GM13976 (cell line): ENCODE measurements around the gene ANKRD11.

Experiments
- DNase-seq: peaks from one replicate; pipeline ENCODE4 v3.0.0; 2012; ENCODE audit warnings: low spot score
- in situ Hi-C: fragments of 300-500 bp; cut with MboI; formaldehyde crosslinking; loops from one replicate; pipeline ENCODE4 v1.12.0; 2022; ENCODE audit warnings: low sequenced_read_pairs, mixed read lengths, inconsistent platforms; ENCODE audit not compliant: unreplicated experiment
- TF ChIP-seq, protein P1 (sequence below): IDR thresholded peaks from 2 replicates; pipeline ENCODE4 v1.5.1; 2012; ENCODE audit warnings: borderline replicate concordance, mild to moderate bottlenecking; ENCODE audit not compliant: insufficient read depth; ENCODE audit errors: extremely low read depth, missing control alignments, control extremely low read depth

Gene ANKRD11

DNA sequence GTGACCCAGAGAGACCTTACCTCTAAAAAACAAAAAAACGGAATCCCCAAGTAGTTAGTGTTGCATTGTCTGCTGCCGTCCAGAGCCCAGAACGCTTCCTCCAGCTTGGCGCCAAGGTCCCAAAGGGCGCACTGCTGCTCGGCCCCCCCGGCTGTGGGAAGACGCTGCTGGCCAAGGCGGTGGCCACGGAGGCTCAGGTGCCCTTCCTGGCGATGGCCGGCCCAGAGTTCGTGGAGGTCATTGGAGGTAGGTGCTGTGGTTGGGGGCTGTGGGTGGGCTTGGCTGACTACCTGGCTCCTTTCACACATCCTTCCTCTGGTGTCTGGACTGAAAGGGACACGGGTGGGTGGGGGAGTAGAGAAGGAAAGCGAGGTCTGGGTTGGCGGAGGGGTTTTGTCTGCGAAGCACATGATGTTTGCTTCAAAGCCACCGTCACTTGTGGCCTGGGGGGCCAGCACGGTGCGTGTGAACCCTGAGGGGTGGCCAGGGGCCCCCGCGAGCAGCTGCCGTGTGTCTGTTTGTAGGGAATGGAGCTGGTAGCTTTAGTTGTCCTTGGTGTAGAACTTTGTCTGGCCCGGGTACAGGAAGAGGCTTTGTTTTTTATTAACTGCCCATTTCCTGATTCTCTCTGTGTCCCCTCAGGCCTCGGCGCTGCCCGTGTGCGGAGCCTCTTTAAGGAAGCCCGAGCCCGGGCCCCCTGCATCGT is 41.6 kb upstream of the ANKRD11 start:
- no peak for DNase-seq
- in situ Hi-C loops = no loop called here
- TF ChIP-seq, protein P1, sequence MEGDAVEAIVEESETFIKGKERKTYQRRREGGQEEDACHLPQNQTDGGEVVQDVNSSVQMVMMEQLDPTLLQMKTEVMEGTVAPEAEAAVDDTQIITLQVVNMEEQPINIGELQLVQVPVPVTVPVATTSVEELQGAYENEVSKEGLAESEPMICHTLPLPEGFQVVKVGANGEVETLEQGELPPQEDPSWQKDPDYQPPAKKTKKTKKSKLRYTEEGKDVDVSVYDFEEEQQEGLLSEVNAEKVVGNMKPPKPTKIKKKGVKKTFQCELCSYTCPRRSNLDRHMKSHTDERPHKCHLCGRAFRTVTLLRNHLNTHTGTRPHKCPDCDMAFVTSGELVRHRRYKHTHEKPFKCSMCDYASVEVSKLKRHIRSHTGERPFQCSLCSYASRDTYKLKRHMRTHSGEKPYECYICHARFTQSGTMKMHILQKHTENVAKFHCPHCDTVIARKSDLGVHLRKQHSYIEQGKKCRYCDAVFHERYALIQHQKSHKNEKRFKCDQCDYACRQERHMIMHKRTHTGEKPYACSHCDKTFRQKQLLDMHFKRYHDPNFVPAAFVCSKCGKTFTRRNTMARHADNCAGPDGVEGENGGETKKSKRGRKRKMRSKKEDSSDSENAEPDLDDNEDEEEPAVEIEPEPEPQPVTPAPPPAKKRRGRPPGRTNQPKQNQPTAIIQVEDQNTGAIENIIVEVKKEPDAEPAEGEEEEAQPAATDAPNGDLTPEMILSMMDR = no peak

DNA sequence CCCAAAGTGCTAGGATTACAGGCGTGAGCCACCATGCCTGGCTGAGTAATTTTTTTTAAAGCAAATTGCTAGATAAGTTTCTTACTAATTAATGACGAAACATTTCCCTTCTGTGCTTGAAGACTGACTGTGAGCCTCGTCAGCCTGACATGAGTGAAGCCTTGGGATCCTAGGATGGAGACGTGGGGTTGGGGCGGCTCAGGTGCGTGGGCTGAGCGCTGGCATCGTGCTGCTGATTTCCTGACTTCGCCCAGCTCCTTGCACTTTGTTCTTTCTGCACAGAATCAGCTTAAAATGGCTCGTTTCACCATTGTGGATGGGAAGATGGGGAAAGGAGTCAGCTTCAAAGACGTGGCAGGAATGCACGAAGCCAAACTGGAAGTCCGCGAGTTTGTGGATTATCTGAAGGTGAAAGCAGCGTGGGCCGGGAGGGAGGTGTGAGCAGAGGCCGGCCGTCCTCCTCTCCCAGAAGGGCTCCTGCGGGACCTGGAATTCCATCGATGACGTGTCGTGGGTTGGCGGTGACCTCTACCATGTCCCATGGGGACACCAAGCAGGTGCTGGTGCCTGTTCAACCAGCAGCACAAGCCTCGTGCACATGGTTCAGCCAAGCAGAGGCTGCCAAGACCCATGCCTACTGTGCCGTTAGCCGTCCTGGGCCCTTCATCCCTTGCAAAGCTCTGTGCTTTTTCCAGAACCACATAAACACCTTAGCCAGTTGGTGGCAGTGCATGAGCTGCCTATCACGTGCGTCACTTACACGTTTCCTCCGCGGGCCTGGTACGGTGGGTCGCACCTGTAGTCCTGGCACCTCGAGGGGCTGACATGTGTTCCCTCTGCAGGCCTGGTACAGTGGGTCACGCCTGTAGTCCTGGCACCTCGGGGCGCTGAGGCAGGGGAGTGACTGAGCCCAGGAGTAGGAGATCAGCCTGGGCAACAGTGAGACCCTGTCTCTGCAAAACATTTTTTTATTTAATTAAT is 40.3 kb upstream of the ANKRD11 start:
- no peak for DNase-seq
- in situ Hi-C loops = no loop called here
- TF ChIP-seq, protein P1 = no peak

DNA sequence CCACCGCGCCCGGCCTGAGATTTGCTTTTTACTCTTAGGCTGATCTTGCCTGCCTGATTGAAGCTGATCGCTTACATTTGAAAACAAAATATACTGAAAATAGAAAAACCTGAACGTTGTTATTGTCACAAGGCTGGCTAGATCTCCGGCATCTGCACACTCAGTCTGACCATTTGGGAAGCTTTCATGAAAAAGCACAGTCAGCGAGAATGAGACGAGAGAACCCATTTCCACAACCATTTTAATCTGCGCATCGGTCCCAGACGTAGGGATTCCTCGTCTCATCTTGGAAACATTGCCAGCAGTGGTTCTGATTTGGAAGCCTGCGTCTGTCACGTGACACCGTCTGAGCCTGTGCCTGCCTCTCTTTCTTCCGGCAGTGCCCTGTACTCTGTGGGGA is 38.7 kb upstream of the ANKRD11 start:
- in situ Hi-C loops = no loop called here
- TF ChIP-seq, protein P1 = no peak
- DNase-seq = no peak

DNA sequence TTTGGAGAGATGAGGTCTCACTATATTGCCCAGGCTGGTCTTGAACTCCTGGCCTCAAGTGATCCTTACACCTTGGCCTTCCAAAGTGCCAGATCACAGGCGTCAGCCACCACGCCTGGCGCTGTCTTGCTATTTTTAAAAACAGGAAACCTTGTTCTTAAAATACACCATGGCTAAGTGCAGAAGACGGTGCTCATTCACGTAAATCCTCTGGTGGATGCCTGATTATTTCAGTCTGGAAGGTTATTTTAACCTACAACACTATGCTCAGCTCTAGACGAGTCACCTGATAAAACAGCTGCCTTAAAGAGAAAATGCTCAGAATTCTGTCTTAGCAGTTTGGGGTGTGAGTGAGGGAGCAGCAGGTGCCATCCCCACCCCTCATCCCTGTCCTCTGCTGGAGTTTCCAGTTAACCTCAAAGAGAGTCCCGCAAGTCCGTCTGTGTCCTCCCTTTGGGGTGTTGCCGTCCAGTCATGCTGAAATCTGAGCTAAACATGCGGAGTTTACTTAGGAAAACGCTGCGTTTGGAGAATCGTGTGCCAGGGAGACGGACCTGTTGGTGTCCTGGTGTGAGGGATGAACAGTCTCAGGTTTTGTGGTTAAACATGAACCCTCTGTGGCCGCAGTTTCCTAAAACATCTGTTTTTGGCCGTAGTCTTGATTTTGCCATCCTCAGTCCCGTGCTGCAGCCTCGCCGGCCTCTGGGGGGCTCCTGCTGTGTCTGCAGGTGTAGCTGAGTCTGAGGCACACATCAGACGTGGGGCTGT is 35.0 kb upstream of the ANKRD11 start:
- in situ Hi-C loops = no loop called here
- TF ChIP-seq, protein P1 = no peak
- no peak for DNase-seq

DNA sequence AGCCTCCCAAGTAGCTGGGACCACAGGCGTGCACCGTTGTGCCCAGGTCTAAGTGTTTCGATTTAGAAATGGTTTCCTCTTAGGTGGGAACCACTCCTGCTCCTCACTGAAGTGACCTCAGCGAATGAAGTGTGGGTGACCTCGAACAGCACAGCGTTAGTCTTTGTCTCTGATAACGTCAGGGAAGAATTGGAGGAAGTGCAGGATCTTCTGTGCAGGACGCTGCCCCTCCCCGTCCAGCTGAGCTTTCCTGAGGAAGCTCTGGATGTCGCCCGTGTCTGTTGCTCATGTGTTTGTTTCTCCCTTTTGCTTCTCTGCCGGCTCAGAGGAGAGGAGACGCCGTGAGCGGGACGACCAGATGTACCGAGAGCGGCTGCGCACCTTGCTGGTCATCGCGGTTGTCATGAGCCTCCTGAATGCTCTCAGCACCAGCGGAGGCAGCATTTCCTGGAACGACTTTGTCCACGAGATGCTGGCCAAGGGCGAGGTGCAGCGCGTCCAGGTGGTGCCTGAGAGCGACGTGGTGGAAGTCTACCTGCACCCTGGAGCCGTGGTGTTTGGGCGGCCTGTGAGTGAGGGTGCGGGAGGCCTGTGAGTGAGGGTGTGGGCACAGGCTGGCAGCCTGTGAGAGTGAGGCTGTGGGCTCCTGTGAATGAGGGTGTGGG is 33.5 kb upstream of the ANKRD11 start:
- TF ChIP-seq, protein P1 = no peak
- DNase-seq = no peak
- in situ Hi-C loops = no loop called here

DNA sequence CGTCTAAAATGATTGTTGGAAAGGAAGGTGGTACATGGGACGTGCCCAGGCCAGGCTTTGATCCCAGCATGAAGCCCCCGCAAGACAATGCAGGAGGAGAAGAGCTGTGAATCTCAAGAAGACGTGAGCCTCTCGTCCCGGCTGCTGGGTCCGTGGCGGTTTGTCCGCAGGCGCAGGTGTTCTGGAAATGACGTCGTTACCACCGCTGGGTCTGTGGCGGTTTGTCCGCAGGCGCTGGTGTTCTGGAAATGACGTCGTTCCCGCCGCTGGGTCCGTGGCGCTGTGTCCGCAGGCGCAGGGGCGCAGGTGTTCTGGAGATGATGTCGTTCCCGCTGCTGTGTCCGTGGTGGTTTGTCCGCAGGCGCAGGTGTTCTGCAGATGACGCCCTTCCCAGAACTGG is 31.9 kb upstream of the ANKRD11 start:
- DNase-seq = no peak
- in situ Hi-C loops = no loop called here
- TF ChIP-seq, protein P1 = no peak
